ENCODE measurements around the gene TUBGCP6.
"Not testable (repeated sequence)": the region's sequence is repeated elsewhere in the genome, so short reads cannot be mapped to it uniquely, and the experiment has no call there.

TUBGCP6 gene

DNA sequence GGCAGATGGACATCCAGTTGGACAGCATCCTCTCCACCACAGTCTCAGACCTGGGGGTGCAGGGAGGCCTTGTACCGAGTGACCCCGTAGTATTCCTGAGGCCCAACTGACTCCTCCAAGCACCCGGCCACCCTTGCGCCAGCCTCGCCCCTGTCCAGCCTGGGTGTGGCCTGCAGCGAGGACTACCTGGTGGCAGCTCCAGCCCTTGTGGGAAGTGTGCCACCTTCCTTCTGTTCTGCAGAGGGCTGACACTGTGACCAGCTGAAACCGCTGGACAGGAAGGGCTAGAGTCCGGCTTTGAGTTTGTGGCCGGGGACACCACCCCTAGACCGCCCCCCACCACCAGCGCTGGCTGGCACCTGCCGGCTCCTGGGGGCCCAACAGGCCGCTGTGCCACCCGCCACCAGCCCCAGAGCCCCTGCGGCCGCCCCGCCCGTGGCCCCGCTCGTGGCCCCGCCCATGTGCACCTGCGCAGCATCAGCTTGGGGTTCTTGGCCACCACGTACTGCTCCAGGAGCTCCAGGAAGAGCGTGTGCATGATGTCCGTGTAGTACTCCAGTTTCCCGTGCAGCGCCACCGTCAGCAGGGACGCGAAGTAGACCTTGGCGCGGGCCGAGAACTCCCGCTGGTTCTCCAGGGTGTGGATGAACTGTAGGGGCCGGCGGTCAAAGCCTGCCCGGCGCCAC is 35.3 kb upstream of the TUBGCP6 start:
- no peak for TF ChIP-seq POLR2A (IDR thresholded peaks at IDR 0.05; ENCODE audit: low read depth, low read length)
- no peak for TF ChIP-seq POU2F2 (IDR thresholded peaks at IDR 0.05; ENCODE audit: low read depth, low read length)
- TF ChIP-seq SPI1 (IDR thresholded peaks at IDR 0.05; ENCODE audit: low read depth, low read length), result no peak
- TF ChIP-seq PAX5 (IDR thresholded peaks at IDR 0.05; ENCODE audit: insufficient read depth, low read length, severe bottlenecking), result no peak
- no peak for TF ChIP-seq POLR2AphosphoS5 (IDR thresholded peaks at IDR 0.05; ENCODE audit: low read depth, low read length)
- TF ChIP-seq TAF1 (IDR thresholded peaks at IDR 0.05; ENCODE audit: low read depth, low read length), result no peak
- no peak for DNase-seq (ENCODE audit: insufficient read length, low spot score)
- no peak for FAIRE-seq

- TF ChIP-seq POU2F2 (IDR thresholded peaks at IDR 0.05; ENCODE audit: low read depth, low read length), result no peak
- TF ChIP-seq POLR2AphosphoS5 (IDR thresholded peaks at IDR 0.05; ENCODE audit: low read depth, low read length), result no peak
- TF ChIP-seq PAX5 (IDR thresholded peaks at IDR 0.05; ENCODE audit: insufficient read depth, low read length, severe bottlenecking), result no peak
- TF ChIP-seq TAF1 (IDR thresholded peaks at IDR 0.05; ENCODE audit: low read depth, low read length), result no peak
- DNase-seq (ENCODE audit: insufficient read length, low spot score) (no peak), FAIRE-seq (no peak)
Measured at GRCh38 chr22:50278956-50279619, 34.3 kb upstream of the TUBGCP6 start.

DNA sequence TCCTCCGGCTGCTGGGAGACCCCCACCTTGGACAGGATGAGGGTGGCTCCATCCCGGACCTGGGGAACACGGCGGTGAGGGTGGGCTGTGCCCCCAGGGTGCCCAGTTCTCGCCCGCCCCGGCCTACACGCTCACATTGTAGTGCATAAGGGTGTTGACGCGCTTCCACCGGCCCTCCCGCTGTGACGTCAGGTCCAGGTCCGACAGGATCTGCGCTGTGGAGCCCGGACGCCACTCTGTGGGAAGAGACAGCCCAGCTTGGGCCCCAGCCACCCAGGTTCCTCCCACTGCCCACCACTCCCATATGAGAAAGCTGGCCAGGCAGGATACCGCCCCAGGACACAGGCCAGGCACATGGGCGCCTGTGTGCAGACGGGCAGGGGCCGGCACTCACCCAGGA is 33.6 kb upstream of the TUBGCP6 start:
- no peak for TF ChIP-seq POLR2A (IDR thresholded peaks at IDR 0.05; ENCODE audit: low read depth, low read length)
- no peak for TF ChIP-seq PAX5 (IDR thresholded peaks at IDR 0.05; ENCODE audit: insufficient read depth, low read length, severe bottlenecking)
- no peak for TF ChIP-seq POLR2AphosphoS5 (IDR thresholded peaks at IDR 0.05; ENCODE audit: low read depth, low read length)
- TF ChIP-seq SPI1 (IDR thresholded peaks at IDR 0.05; ENCODE audit: low read depth, low read length), result no peak
- no peak for TF ChIP-seq TAF1 (IDR thresholded peaks at IDR 0.05; ENCODE audit: low read depth, low read length)
- no peak for TF ChIP-seq POU2F2 (IDR thresholded peaks at IDR 0.05; ENCODE audit: low read depth, low read length)
- FAIRE-seq, result no peak
- no peak for DNase-seq (ENCODE audit: insufficient read length, low spot score)

DNA sequence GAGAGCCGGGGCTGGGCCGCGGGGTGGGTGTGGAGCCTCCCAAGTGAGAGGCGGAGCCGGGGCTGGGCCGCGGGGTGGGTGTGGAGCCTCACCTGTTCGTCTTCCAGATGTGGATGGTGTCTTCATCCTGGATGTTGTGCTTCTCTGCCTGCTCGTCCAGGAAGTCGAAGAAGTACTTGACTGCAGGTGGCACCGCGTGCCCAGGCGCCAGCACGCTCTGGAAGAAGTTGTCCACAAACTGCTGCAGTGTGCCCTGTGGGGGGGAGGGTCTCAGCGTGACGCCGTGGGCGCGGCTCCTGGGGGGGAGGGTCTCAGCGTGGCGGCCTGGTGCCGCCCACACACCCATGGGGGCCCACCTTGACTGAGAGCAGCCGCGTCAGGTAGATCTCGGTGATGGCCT is 32.9 kb upstream of the TUBGCP6 start:
- DNase-seq (ENCODE audit: insufficient read length, low spot score) (no peak), FAIRE-seq (no peak)
- TF ChIP-seq POLR2AphosphoS5 (IDR thresholded peaks at IDR 0.05; ENCODE audit: low read depth, low read length) (no peak), POU2F2 (IDR thresholded peaks at IDR 0.05; ENCODE audit: low read depth, low read length) (no peak)

DNA sequence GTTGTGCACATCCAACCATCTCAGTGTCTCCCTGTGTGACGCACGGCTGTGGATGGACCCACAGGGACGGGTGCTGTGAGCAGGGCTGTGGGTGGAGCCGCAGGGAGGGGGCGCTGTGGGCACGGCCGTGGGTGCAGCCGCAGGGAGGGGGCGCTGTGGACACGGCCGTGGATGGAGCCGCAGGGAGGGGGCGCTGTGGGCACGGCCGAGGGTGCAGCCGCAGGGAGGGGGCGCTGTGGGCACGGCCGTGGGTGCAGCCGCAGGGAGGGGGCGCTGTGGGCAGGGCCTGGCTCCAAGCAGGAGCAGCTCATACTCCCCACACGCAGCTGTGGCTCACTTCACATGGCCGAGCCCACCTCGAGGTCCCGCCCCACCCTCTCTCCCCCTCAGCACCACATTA is 31.3 kb upstream of the TUBGCP6 start:
- DNase-seq (ENCODE audit: insufficient read length, low spot score), result peak; percentile 89
- FAIRE-seq, result peak; percentile 100
- TF ChIP-seq SPI1 (IDR thresholded peaks at IDR 0.05; ENCODE audit: low read depth, low read length), result no peak

DNA sequence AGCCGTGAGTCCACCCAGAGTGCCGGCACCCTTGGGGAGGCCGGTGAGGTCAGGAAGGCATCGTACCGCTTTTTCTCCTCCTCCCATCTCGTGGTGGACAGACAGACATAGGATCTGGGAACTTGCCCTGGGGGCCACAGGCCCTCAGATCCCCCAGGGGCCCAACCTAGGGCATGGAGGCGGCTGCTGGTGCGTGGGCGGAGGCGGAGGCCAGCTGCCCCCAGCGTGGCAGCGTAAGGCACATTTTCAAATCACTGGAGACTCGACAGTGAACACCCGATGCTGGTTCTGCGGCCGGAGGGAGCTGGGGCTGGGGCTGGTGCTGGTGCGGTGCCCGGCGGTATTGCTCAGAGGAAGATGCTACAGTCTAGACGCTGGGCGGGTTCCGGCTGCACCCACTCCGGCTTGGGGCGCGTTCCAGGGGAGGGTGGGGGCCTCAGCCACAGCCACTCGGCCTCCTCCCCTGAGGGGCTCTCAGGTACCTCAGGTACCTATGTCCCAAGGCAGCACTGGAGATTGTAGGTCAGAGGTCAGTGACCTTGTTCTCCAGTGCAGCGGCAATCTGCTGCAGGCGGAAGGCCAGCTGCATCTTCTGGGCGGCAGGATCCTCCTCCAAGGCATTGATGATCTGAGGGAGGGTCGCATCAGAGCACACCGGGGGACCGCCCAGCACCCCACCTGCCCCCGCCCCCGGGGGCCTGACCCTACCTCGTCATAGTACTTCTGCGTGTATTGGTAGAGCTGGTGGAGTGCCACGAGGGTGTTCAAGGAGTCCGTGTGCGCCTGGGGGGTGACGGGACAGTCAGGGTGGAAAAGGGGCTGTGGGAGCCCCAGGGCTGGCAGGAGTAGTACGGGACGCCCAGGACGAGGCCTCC is 30.6 kb upstream of the TUBGCP6 start:
- DNase-seq (ENCODE audit: insufficient read length, low spot score) (no peak), FAIRE-seq (no peak)
- TF ChIP-seq POLR2AphosphoS5 (IDR thresholded peaks at IDR 0.05; ENCODE audit: low read depth, low read length), result no peak
- no peak for TF ChIP-seq POU2F2 (IDR thresholded peaks at IDR 0.05; ENCODE audit: low read depth, low read length)
- no peak for TF ChIP-seq SPI1 (IDR thresholded peaks at IDR 0.05; ENCODE audit: low read depth, low read length)
- TF ChIP-seq POLR2A (IDR thresholded peaks at IDR 0.05; ENCODE audit: low read depth, low read length), result no peak
- no peak for TF ChIP-seq PAX5 (IDR thresholded peaks at IDR 0.05; ENCODE audit: insufficient read depth, low read length, severe bottlenecking)
- TF ChIP-seq TAF1 (IDR thresholded peaks at IDR 0.05; ENCODE audit: low read depth, low read length), result no peak

- no peak for FAIRE-seq
- no peak for DNase-seq (ENCODE audit: insufficient read length, low spot score)
- TF ChIP-seq POLR2A (IDR thresholded peaks at IDR 0.05; ENCODE audit: low read depth, low read length) (no peak), TAF1 (IDR thresholded peaks at IDR 0.05; ENCODE audit: low read depth, low read length) (no peak), POLR2AphosphoS5 (IDR thresholded peaks at IDR 0.05; ENCODE audit: low read depth, low read length) (no peak), SPI1 (IDR thresholded peaks at IDR 0.05; ENCODE audit: low read depth, low read length) (no peak), POU2F2 (IDR thresholded peaks at IDR 0.05; ENCODE audit: low read depth, low read length) (no peak), PAX5 (IDR thresholded peaks at IDR 0.05; ENCODE audit: insufficient read depth, low read length, severe bottlenecking) (no peak)
Measured at GRCh38 chr22:50274771-50275170, 29.9 kb upstream of the TUBGCP6 start.

- DNase-seq (ENCODE audit: insufficient read length, low spot score) (no peak), FAIRE-seq (peak; percentile 80)
- TF ChIP-seq SPI1 (IDR thresholded peaks at IDR 0.05; ENCODE audit: low read depth, low read length) (no peak), POLR2AphosphoS5 (IDR thresholded peaks at IDR 0.05; ENCODE audit: low read depth, low read length) (no peak), PAX5 (IDR thresholded peaks at IDR 0.05; ENCODE audit: insufficient read depth, low read length, severe bottlenecking) (no peak), POU2F2 (IDR thresholded peaks at IDR 0.05; ENCODE audit: low read depth, low read length) (no peak), TAF1 (IDR thresholded peaks at IDR 0.05; ENCODE audit: low read depth, low read length) (no peak), POLR2A (IDR thresholded peaks at IDR 0.05; ENCODE audit: low read depth, low read length) (no peak)
Measured at GRCh38 chr22:50274311-50274710, 29.5 kb upstream of the TUBGCP6 start.

DNA sequence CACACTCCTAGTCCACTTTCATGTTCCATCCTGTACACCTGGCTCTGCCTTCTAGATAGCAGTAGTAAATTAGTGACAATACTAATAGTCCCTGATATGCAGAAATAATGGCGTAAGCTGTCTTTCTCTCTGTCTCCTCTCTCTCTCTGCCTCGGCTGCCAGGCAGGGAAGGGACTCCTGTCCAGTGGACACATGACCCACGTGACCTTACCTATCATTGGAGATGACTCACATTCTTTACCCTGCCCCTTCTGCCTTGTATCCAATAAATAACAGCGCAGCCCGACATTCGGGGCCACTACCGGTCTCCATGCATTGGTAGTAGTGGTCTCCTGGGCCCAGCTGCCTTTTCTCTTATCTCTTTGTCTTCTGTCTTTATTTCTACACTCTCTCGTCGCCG is 29.0 kb upstream of the TUBGCP6 start:
- DNase-seq (ENCODE audit: insufficient read length, low spot score); FAIRE-seq: not testable (repeated sequence)

GRCh38 chr22:50273352-50273751 is 28.5 kb upstream of the TUBGCP6 start:
- FAIRE-seq; DNase-seq (ENCODE audit: insufficient read length, low spot score): not testable (repeated sequence)
